ENCODE data around the gene COA1. TPM values are rescaled to one million over a fixed set of nuclear protein-coding genes. Genes with fewer than 3 reads are reported as not detected.

Gene COA1
- polyA plus RNA-seq, 1 experiment = 22.4 TPM

GRCh38 chr7:43700059-43700501, 29.2 kb downstream of the COA1 start:
- CTCF ChIA-PET = interaction anchor here (0.6 to 6.8 kb wide), 57 partner anchors 9 to 768 kb away, joined by 3 to 456 read pairs (median 5); partner anchors contain the start of genes MRPL32, PSMA2 and STK17A
- TF ChIP-seq, protein P1, sequence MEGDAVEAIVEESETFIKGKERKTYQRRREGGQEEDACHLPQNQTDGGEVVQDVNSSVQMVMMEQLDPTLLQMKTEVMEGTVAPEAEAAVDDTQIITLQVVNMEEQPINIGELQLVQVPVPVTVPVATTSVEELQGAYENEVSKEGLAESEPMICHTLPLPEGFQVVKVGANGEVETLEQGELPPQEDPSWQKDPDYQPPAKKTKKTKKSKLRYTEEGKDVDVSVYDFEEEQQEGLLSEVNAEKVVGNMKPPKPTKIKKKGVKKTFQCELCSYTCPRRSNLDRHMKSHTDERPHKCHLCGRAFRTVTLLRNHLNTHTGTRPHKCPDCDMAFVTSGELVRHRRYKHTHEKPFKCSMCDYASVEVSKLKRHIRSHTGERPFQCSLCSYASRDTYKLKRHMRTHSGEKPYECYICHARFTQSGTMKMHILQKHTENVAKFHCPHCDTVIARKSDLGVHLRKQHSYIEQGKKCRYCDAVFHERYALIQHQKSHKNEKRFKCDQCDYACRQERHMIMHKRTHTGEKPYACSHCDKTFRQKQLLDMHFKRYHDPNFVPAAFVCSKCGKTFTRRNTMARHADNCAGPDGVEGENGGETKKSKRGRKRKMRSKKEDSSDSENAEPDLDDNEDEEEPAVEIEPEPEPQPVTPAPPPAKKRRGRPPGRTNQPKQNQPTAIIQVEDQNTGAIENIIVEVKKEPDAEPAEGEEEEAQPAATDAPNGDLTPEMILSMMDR (IDR thresholded peaks at IDR 0.05; ENCODE audit: low read depth, low read length) = peak; percentile 73
- Histone ChIP-seq H3K27me3 (ENCODE audit: control insufficient read depth, insufficient read depth, low read length) (no peaks in the 10 kb centered on the region), H3K27ac (ENCODE audit: low read depth, low read length) (no peak overlapping the region), H3K4me3 (ENCODE audit: low read depth, low read length) (no peak overlapping the region), H3K9me3 (ENCODE audit: control insufficient read depth, insufficient read depth, low read length) (peaks cover under 1% of the 10 kb centered on the region; the same call in 1 of the 2 replicates)
- POLR2A ChIA-PET = interaction anchor here (1.0 to 3.6 kb wide), 3 partner anchors 52 to 128 kb away, joined by 3 to 56 read pairs (median 7); partner anchors contain the start of gene STK17A
- peak; percentile 43 for DNase-seq (ENCODE audit: low read depth, low spot score)

GRCh38 chr7:43698460-43699255, 30.7 kb downstream of the COA1 start:
- Histone ChIP-seq H3K27me3 (ENCODE audit: control insufficient read depth, insufficient read depth, low read length) (no peaks in the 10 kb centered on the region), H3K27ac (ENCODE audit: low read depth, low read length) (no peak overlapping the region), H3K9me3 (ENCODE audit: control insufficient read depth, insufficient read depth, low read length) (no peaks in the 10 kb centered on the region), H3K4me3 (ENCODE audit: low read depth, low read length) (no peak overlapping the region)
- TF ChIP-seq, protein P1 (IDR thresholded peaks at IDR 0.05; ENCODE audit: low read depth, low read length) = no peak
- ChIA-PET CTCF (interaction anchor here (0.7 to 6.8 kb wide), 24 partner anchors 11 to 766 kb away, joined by 3 to 456 read pairs (median 10); partner anchors contain the start of genes MRPL32, PSMA2 and STK17A), POLR2A (interaction anchor here (0.6 to 3.6 kb wide), 4 partner anchors 50 to 145 kb away, joined by 4 to 56 read pairs (median 6); partner anchors contain the start of gene STK17A)
- no peak for DNase-seq (ENCODE audit: low read depth, low spot score)

DNA sequence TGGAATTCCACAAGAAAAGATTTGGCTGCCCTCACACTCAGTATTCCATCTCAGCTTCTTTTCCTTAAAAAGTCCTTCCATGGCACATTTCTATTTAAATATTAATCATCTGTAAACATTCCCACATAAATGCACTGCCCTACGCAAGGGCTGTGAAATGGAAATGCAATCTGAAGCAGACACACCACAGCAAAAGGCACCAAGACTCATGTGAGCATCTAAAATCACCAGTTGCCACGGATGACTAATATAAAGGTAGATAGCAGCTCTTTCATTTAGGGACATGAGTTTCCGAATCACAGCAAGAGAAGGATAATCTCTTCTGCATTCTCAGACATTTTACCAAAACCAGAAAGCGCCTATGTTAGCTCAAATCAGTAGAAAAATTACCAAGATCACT, 31.6 kb downstream of the COA1 start:
- POLR2A ChIA-PET = interaction anchor here (0.7 to 1.3 kb wide), 2 partner anchors 49 to 115 kb away, joined by 4 read pairs; partner anchors contain the start of gene STK17A

GRCh38 chr7:43695365-43695764, 34.0 kb downstream of the COA1 start:
- H3K27ac ChIP-seq (ENCODE audit: low read depth, low read length) = peak overlapping the region; percentile 85
- ChIA-PET CTCF (no interaction called here), POLR2A (interaction anchor here (1.8 kb wide), 1 partner anchor 112 kb away, joined by 14 read pairs; the partner anchor contains the start of gene STK17A)
- no peak for DNase-seq (ENCODE audit: low read depth, low spot score)
- H3K9me3 ChIP-seq (ENCODE audit: control insufficient read depth, insufficient read depth, low read length) = no peaks in the 10 kb centered on the region
- H3K27me3 ChIP-seq (ENCODE audit: control insufficient read depth, insufficient read depth, low read length) = no peaks in the 10 kb centered on the region
- no peak overlapping the region for H3K4me3 ChIP-seq (ENCODE audit: low read depth, low read length)
- TF ChIP-seq, protein P1 (IDR thresholded peaks at IDR 0.05; ENCODE audit: low read depth, low read length) = no peak

More for the DNA sequence above, 31.6 kb downstream of the COA1 start:
- CTCF ChIA-PET = interaction anchor here (0.8 to 6.8 kb wide), 5 partner anchors 23 to 141 kb away, joined by 3 to 456 read pairs (median 10); partner anchors contain the start of gene STK17A
- Histone ChIP-seq H3K9me3 (ENCODE audit: control insufficient read depth, insufficient read depth, low read length) (no peaks in the 10 kb centered on the region), H3K4me3 (ENCODE audit: low read depth, low read length) (no peak overlapping the region), H3K27me3 (ENCODE audit: control insufficient read depth, insufficient read depth, low read length) (no peaks in the 10 kb centered on the region), H3K27ac (ENCODE audit: low read depth, low read length) (no peak overlapping the region)
- TF ChIP-seq, protein P1 (IDR thresholded peaks at IDR 0.05; ENCODE audit: low read depth, low read length) = no peak
- no peak for DNase-seq (ENCODE audit: low read depth, low spot score)

All from AG04450 (cell line).